OCI-LY1 (cell line): ENCODE measurements around the gene SPSB4.

ENCODE experiments used
- H2AFZ ChIP-seq: fragments of 200-600 bp; sonication (generic), shearing (Covaris generic); 2 replicates; pipeline ENCODE4 v1.6.0; 2014; ENCODE audit warnings: antibody characterized with exemption, mild to moderate bottlenecking, low read length
- H3F3A ChIP-seq: fragments of 200-600 bp; sonication (generic), shearing (Covaris generic); 2 replicates; pipeline ENCODE4 v1.6.0; 2014; ENCODE audit warnings: mild to moderate bottlenecking, antibody characterized with exemption, low read length, moderate library complexity; ENCODE audit not compliant: insufficient read depth
- H3K27ac ChIP-seq: fragments of 200-600 bp; sonication (generic); 2 replicates; pipeline ENCODE4 v1.5.1; 2014; ENCODE audit warnings: low read length, mixed run types, mild to moderate bottlenecking, low read depth; ENCODE audit not compliant: poor library complexity, severe bottlenecking
- H3K27me3 ChIP-seq: fragments of 200-600 bp; sonication (generic); 2 replicates; pipeline ENCODE4 v1.6.0; 2014; ENCODE audit warnings: antibody characterized with exemption, mild to moderate bottlenecking, low read length, moderate library complexity; ENCODE audit not compliant: insufficient read depth
- H3K36me3 ChIP-seq: fragments of 200-600 bp; sonication (generic); 2 replicates; pipeline ENCODE4 v1.6.1; 2014; ENCODE audit warnings: mild to moderate bottlenecking, antibody characterized with exemption, low read length, moderate library complexity, mixed read lengths; ENCODE audit not compliant: insufficient read depth
- H3K4me1 ChIP-seq: fragments of 200-600 bp; sonication (generic); 2 replicates; pipeline ENCODE4 v1.5.1; 2014; ENCODE audit warnings: mild to moderate bottlenecking, low read length, moderate library complexity; ENCODE audit not compliant: insufficient read depth, severe bottlenecking
- H3K4me2 ChIP-seq: fragments of 200-600 bp; sonication (generic), shearing (Covaris generic); 2 replicates; pipeline ENCODE4 v1.6.1; 2014; ENCODE audit warnings: low read length
- H3K4me3 ChIP-seq: fragments of 200-600 bp; sonication (generic); 2 replicates; pipeline ENCODE4 v1.5.1; 2014; ENCODE audit warnings: low read length, low read depth, mild to moderate bottlenecking, mixed read lengths; ENCODE audit not compliant: poor library complexity, severe bottlenecking
- H3K79me2 ChIP-seq: fragments of 200-600 bp; shearing (Covaris generic); 2 replicates; pipeline ENCODE4 v1.6.1; 2016; ENCODE audit warnings: mixed run types, low read length, mixed read lengths; ENCODE audit not compliant: insufficient read depth
- H3K9ac ChIP-seq: fragments of 200-600 bp; sonication (generic), shearing (Covaris generic); 2 replicates; pipeline ENCODE4 v1.6.1; 2014; ENCODE audit warnings: mild to moderate bottlenecking, low read length, mixed read lengths
- H3K9me2 ChIP-seq: fragments of 200-600 bp; sonication (generic), shearing (Covaris generic); 2 replicates; pipeline ENCODE4 v1.6.1; 2014; ENCODE audit warnings: low read depth, mild to moderate bottlenecking, low read length, mixed read lengths
- H3K9me3 ChIP-seq: fragments of 200-600 bp; shearing (Covaris generic); 2 replicates; pipeline ENCODE4 v1.6.1; 2014; ENCODE audit warnings: low read length, mixed read lengths
- H4K20me1 ChIP-seq: fragments of 200-600 bp; sonication (generic), shearing (Covaris generic); 2 replicates; pipeline ENCODE4 v1.6.0; 2016; ENCODE audit warnings: mild to moderate bottlenecking, low read length; ENCODE audit not compliant: insufficient read depth
- EZH2 ChIP-seq: fragments of 200-600 bp; sonication (generic), shearing (Covaris generic); IDR thresholded peaks from 2 replicates; pipeline ENCODE4 v1.8.0; 2017; ENCODE audit warnings: borderline replicate concordance, mixed run types, mild to moderate bottlenecking, antibody characterized with exemption, low read length, moderate library complexity, mixed read lengths
- TF ChIP-seq, protein P1 (sequence below): fragments of 200-600 bp; sonication (generic), shearing (Covaris generic); IDR thresholded peaks from 2 replicates; pipeline ENCODE4 v1.5.1; 2017; ENCODE audit warnings: mild to moderate bottlenecking, antibody characterized with exemption, low read length, moderate library complexity, mixed read lengths

The SPSB4 gene

DNA sequence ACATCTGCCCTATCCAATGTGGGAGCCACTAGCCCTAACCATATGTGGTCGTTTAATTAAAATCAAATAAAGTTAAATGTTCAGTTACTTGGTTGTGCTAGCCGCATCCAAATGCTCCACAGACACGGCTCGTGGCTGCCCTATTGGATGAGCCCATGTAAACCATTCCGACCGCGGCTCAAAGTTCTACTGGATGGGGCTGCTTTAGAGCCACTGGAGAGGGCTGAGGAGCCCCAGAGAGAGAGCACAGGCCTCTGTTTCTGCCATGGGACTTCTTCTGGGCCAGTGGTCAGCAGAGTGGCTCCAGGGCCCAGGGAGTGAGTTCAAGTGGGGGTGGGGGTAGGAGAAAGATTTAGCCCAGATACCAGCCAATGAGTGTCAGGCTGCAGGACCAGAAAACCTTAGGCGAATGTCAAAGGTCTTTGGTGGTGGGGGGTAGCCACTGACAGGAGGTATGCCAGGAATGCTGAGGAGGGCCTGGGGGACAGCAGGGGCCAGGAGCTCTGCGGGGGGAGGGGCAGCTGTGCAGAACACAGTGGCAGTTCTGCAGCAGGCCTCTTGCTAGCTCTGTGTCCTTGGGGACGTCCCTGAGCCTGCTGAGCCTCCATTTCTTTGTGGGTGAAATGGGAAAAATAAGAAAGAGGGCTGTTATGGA is 30.1 kb downstream of the SPSB4 start:
- no peak overlapping the region for H3K9ac ChIP-seq
- no peaks in the 10 kb centered on the region for H3K36me3 ChIP-seq
- H3K4me2 ChIP-seq, result no peak overlapping the region
- H3K27me3 ChIP-seq, result peaks cover 10% of the 10 kb centered on the region; the same call in 1 of the 2 replicates
- H3K9me3 ChIP-seq, result no peaks in the 10 kb centered on the region
- H3K4me1 ChIP-seq, result no peaks in the 10 kb centered on the region
- no peak overlapping the region for H3K4me3 ChIP-seq
- no peaks in the 10 kb centered on the region for H3K9me2 ChIP-seq
- H4K20me1 ChIP-seq, result no peaks in the 10 kb centered on the region
- no peaks in the 10 kb centered on the region for H3F3A ChIP-seq
- no peaks in the 10 kb centered on the region for H3K79me2 ChIP-seq
- H3K27ac ChIP-seq, result no peak overlapping the region
- no peak overlapping the region for H2AFZ ChIP-seq
- TF ChIP-seq, protein P1, sequence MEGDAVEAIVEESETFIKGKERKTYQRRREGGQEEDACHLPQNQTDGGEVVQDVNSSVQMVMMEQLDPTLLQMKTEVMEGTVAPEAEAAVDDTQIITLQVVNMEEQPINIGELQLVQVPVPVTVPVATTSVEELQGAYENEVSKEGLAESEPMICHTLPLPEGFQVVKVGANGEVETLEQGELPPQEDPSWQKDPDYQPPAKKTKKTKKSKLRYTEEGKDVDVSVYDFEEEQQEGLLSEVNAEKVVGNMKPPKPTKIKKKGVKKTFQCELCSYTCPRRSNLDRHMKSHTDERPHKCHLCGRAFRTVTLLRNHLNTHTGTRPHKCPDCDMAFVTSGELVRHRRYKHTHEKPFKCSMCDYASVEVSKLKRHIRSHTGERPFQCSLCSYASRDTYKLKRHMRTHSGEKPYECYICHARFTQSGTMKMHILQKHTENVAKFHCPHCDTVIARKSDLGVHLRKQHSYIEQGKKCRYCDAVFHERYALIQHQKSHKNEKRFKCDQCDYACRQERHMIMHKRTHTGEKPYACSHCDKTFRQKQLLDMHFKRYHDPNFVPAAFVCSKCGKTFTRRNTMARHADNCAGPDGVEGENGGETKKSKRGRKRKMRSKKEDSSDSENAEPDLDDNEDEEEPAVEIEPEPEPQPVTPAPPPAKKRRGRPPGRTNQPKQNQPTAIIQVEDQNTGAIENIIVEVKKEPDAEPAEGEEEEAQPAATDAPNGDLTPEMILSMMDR, result no peak
- TF ChIP-seq EZH2, result no peak

DNA sequence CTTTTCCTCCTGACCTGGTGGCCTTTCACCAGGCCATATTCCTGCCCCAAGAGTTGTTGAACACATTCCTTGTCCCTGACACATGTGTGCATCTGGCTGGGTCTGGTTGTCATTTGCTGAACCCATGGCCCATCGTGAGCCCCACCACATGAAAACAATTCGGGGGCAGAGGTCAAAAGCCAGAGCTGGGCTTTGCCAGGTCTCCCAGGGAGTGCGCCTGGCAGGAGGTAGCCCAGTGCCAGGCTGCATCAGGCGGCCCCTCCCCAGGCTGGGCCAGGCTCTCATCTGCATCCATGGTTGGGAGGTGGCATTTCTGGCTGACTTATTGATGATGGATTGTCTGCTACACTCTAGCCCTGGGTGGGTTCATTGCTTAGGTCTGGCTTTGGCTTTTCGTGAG is 30.9 kb downstream of the SPSB4 start:
- no peaks in the 10 kb centered on the region for H4K20me1 ChIP-seq
- no peaks in the 10 kb centered on the region for H3K4me1 ChIP-seq
- peaks cover 10% of the 10 kb centered on the region; the same call in 1 of the 2 replicates for H3K27me3 ChIP-seq
- H2AFZ ChIP-seq, result no peak overlapping the region
- H3K4me2 ChIP-seq, result no peak overlapping the region
- H3K27ac ChIP-seq, result no peak overlapping the region
- no peaks in the 10 kb centered on the region for H3K36me3 ChIP-seq
- no peaks in the 10 kb centered on the region for H3F3A ChIP-seq
- no peak overlapping the region for H3K4me3 ChIP-seq
- H3K79me2 ChIP-seq, result no peaks in the 10 kb centered on the region
- H3K9me3 ChIP-seq, result no peaks in the 10 kb centered on the region
- H3K9ac ChIP-seq, result no peak overlapping the region
- TF ChIP-seq, protein P1, result no peak
- TF ChIP-seq EZH2, result no peak
- no peaks in the 10 kb centered on the region for H3K9me2 ChIP-seq

- Histone ChIP-seq H3K79me2 (no peaks in the 10 kb centered on the region), H3F3A (no peaks in the 10 kb centered on the region), H3K4me3 (no peak overlapping the region), H3K9ac (no peak overlapping the region), H3K9me3 (no peaks in the 10 kb centered on the region), H3K4me2 (no peak overlapping the region), H3K36me3 (no peaks in the 10 kb centered on the region), H3K27me3 (peaks cover 8% of the 10 kb centered on the region; the same call in 1 of the 2 replicates), H3K27ac (no peak overlapping the region), H4K20me1 (no peaks in the 10 kb centered on the region), H3K4me1 (no peaks in the 10 kb centered on the region), H3K9me2 (no peaks in the 10 kb centered on the region), H2AFZ (no peak overlapping the region)
- no peak for TF ChIP-seq EZH2
- TF ChIP-seq, protein P1, result no peak
Measured at GRCh38 chr3:141083226-141083625, 32.1 kb downstream of the SPSB4 start.
